Testis (tissue), 3 donors: ENCODE measurements around the gene DHPS. TPM values are rescaled to one million over a fixed set of nuclear protein-coding genes. Genes with fewer than 3 reads are reported as not detected.
"Not testable (repeated sequence)": the region's sequence is repeated elsewhere in the genome, so short reads cannot be mapped to it uniquely, and the experiment has no call there.

ENCODE experiments used
- DNase-seq: peaks from one replicate; pipeline ENCODE4 v3.0.0-alpha.2; 2019
- H3K27ac ChIP-seq, 2 donors: fragments of 200-600 bp; sonication (generic); one replicate each; pipeline ENCODE4 v1.5.1; 2019
- H3K27me3 ChIP-seq: fragments of 200-600 bp; sonication (generic); one replicate; pipeline ENCODE4 v1.5.1; 2019
- H3K36me3 ChIP-seq: fragments of 200-600 bp; sonication (generic); one replicate; pipeline ENCODE4 v1.5.1; 2017; ENCODE audit warnings: low read depth; ENCODE audit errors: missing control alignments
- H3K4me1 ChIP-seq: fragments of 200-600 bp; sonication (generic); one replicate; pipeline ENCODE4 v1.5.1; 2019
- H3K4me3 ChIP-seq, 2 donors: fragments of 200-600 bp; sonication (generic); one replicate each; pipeline ENCODE4 v1.5.1; 2017 to 2019
- H3K9me3 ChIP-seq: fragments of 200-600 bp; sonication (generic); one replicate; pipeline ENCODE4 v1.5.1; 2017
- CTCF ChIP-seq, 3 experiments: fragments of 450-650 bp in 2 of 3; fragments of 200-600 bp in 1 of 3; sonication (generic) in 1 of 3; IDR thresholded peaks; one replicate each; pipeline ENCODE4 v1.5.1; 2016 to 2019; ENCODE audit warnings: antibody characterized with exemption in 3 of 3, mild to moderate bottlenecking in 2 of 3, moderate library complexity in 1 of 3
- POLR2A ChIP-seq: fragments of 450-650 bp; IDR thresholded peaks from one replicate; pipeline ENCODE4 v1.6.1; 2017; ENCODE audit warnings: antibody characterized with exemption, mild to moderate bottlenecking, moderate library complexity
- WGBS, 2 donors: methylation state at CpG; one replicate each; pipeline ENCODE4 v1.1.5; 2018; 5-methylcytosine and 5-hydroxymethylcytosine counted together
- intact Hi-C: fragments of 100-400 bp; cut with DNase I; formaldehyde crosslinking; loops from one replicate; pipeline ENCODE4 v1.15.1; 2023; ENCODE audit warnings: low total_unique reads
- polyA plus RNA-seq: library from polyadenylated mRNA; stranded (reverse); fragments of 350-450 nt; fragmentation: Illumina TruSeq; extraction: RNeasy Lipid Tissue Mini Kit (QIAGEN cat#74804); gene quantifications from one replicate; pipeline ENCODE4 v1.2.3, GENCODE V29; 2014; ENCODE audit warnings: low read depth, low replicate concordance; ENCODE audit not compliant: insufficient read depth
- total RNA-seq, 2 donors: library from RNA; depleted of rRNA; stranded (reverse); fragments of >200 nt; gene quantifications; one replicate each; pipeline ENCODE4 v1.2.3, GENCODE V29; 2016

DHPS gene
- total and polyA plus RNA-seq, 3 donors from 2014 or later: 50.2 to 119 (median 85.9) TPM

DNA sequence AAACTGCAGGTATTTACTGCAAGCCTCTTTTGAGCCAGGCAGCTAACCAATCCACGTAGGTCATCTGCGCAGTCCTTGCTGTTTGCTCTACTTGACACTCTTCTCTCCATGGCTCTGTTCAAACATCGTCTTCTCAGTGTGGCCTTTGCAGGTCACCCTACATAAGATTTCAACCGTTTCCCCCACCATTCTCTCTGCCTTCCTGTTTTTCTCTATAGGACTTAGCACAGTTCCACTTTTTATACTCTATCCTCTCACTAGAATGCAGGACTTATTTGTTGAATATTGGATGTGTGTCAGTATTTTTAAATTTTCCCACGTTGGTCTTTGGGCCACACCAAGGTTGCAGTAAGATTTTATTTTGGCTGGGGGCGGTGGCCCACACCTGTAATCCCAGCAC, 16.5 kb upstream of the DHPS start:
- intact Hi-C loops: no loop called here
- Histone ChIP-seq H3K4me3 (no peak overlapping the region), H3K4me1 (peaks cover 12% of the 10 kb centered on the region), H3K36me3 (no peaks in the 10 kb centered on the region), H3K27ac (no peak overlapping the region), H3K9me3 (no peaks in the 10 kb centered on the region), H3K27me3 (no peaks in the 10 kb centered on the region)
- TF ChIP-seq CTCF (IDR thresholded peaks at IDR 0.05) (no peak), POLR2A (no peak)
- 65 to 73% methylated on average over 6 of the region's 6 CpGs for WGBS, 2 donors
- no peak for DNase-seq

DNA sequence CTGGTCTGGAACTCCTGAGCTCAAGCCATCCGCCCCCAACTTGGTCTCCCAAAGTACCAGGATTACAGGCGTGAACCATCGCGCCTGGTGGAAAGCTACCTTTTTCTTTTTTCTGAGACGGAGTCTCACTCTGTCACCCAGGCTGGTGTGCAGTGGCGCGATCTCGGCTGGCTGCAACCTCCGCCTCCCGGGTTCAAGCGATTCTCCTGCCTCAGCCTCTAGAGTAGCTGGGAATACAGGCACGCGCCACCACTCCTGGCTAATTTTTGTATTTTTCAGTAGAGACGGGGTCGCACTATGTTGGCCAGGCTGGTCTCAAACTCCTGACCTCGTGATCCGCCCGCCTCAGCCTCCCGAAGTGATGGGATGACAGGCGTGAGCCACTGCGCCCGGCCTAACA, 15.7 kb upstream of the DHPS start:
- H3K27ac ChIP-seq, H3K27me3 ChIP-seq, intact Hi-C loops, DNase-seq, H3K9me3 ChIP-seq, H3K36me3 ChIP-seq: not testable (repeated sequence)
- WGBS, 2 donors: 78 to 90% methylated on average over 21 to 22 of the region's 22 CpGs
- Histone ChIP-seq H3K4me1 (peaks cover 12% of the 10 kb centered on the region), H3K4me3 (peak overlapping the region in 1 of 2 donors; percentile 83)

DNA sequence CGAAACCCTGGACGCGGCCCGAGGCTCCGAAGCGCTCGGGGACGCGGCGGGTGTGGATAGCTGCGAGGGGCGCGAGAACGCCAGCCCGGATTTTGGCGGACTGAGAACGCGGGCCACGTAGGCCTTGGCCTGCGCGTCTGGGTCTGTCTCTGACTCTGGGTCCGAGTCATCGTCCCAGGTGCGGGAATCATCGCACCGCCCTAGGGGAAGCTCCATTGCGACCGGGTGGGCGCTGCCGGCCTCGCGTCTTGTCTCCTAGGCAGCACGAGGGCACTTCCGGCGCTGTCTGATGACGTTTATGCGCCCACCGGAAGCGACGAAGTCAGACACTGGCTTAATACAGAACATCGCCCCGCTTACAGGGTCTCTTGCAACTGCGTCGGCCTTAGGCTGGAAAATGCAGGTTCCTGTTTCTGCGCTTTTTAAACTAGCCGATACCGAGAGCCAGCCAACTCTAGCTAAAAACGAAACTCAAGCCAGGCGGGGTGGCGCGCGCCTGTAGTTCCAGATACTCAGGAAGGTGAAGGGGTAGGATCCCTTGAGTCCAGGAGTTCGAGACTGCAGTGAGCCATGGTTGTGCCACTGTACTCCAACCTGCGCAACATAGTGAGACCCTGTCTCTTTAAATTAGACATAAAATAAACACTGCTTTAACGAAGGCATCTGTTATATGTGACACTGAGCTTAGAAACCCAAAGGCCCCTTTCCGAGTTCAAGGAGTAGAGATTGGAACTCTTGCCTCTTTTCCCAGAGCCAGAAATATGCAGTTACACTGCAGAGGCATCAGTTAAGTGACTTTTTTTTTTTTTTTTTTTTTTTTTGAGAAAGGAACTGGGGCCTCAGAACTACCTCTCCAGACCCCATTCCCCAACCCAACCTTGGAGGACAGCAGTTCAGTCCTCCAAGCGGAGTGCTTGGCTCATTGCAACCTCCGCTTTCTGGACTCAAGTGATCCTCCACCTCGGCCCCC, 15.0 kb upstream of the DHPS start, which contains the start of gene FBXW9:
Gene FBXW9 (minus strand): TSS at position 266 of the 970 bp plus-strand sequence. CDS start 50 bp downstream, at position 216.
- peaks cover 12% of the 10 kb centered on the region for H3K4me1 ChIP-seq
- WGBS, 2 donors: 5 to 6% methylated on average over 24 to 49 of the region's 59 CpGs
- TF ChIP-seq CTCF (IDR thresholded peaks at IDR 0.05) (peak in 1 of 3 experiments; percentile 4), POLR2A (no peak)
- H3K4me3 ChIP-seq: peak within 1 kb of the TSS; percentile 69 to 83
- no peaks in the 10 kb centered on the region for H3K36me3 ChIP-seq
- no peaks in the 10 kb centered on the region for H3K9me3 ChIP-seq
- peak; percentile 99 for DNase-seq
- H3K27me3 ChIP-seq: no peaks in the 10 kb centered on the region
- H3K27ac ChIP-seq: peak within 1 kb of the TSS; percentile 14 to 64
- intact Hi-C loops: no loop called here

- Histone ChIP-seq H3K4me1 (peaks cover 12% of the 10 kb centered on the region), H3K9me3 (no peaks in the 10 kb centered on the region), H3K36me3 (no peaks in the 10 kb centered on the region), H3K27me3 (no peaks in the 10 kb centered on the region), H3K27ac (peak overlapping the region in 1 of 2 donors; percentile 64), H3K4me3 (peak overlapping the region; percentile 69 to 83)
- TF ChIP-seq POLR2A: no peak
- TF ChIP-seq CTCF (IDR thresholded peaks at IDR 0.05): no peak
- no peak for DNase-seq
- WGBS, 2 donors: 7% methylated on average over 12 of the region's 36 CpGs; no CpG with 5 or more reads in 1 of the 2 donors
- intact Hi-C loops: no loop called here
Observed at GRCh38 chr19:12695997-12696365, 14.3 kb upstream of the DHPS start.

DNA sequence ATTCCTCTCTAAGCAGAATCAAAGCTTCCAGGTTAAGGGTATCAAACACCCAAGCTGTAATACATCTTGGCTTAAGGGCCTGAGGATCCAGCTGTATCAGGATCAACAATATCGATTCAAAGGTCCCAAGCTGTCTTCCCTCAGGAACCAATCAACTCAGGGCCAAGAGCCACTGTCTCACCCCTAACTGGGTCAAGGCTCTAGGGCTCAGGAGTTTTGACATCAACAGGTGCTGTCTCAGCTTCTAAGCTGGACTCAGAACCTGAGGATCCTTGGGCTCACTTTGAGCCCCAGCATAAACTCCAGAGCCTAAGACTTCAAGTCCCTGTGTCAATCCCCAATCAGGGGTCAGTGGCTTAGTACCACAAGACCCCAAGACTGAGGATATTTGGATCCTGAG, 13.8 kb upstream of the DHPS start:
- intact Hi-C loops: no loop called here
- H3K36me3 ChIP-seq: no peaks in the 10 kb centered on the region
- no peak for TF ChIP-seq CTCF (IDR thresholded peaks at IDR 0.05)
- TF ChIP-seq POLR2A: no peak
- 33 to 60% methylated on average over 1 of the region's 1 CpG for WGBS, 2 donors
- H3K9me3 ChIP-seq: no peaks in the 10 kb centered on the region
- H3K4me3 ChIP-seq: peak overlapping the region in 1 of 2 donors; percentile 83
- no peak for DNase-seq
- no peak overlapping the region for H3K27ac ChIP-seq
- H3K4me1 ChIP-seq: peaks cover 12% of the 10 kb centered on the region
- no peaks in the 10 kb centered on the region for H3K27me3 ChIP-seq
